ENCODE measurements around the gene MTG2. TPM values are rescaled to one million over a fixed set of nuclear protein-coding genes. Genes with fewer than 3 reads are reported as not detected.

The MTG2 gene
- total RNA-seq, 1 experiment from 2014 or later, result 27.9 TPM

DNA sequence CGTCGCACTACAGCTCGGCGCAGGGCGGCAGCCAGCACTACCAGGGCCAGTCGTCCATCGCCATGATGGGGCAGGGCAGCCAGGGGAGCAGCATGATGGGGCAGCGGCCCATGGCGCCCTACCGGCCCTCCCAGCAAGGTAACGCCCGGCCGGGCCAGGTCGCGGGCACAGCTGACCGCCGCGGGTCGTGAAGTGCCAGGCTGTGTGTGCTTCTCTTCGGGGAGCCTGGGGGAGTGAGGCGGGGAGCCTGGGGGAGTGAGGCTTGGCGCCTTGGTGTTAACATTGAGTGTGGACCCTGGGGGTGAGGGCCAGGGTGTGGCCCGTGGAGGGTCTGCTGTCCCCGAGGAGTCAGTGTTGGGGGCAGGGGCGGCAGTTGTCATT is 19.4 kb upstream of the MTG2 start:
- TF ChIP-seq NFYB (CRISPR knock-in tag; conservative IDR thresholded peaks at IDR 0.05; ENCODE audit: low read depth) (no peak), ZNF121 (CRISPR knock-in tag; IDR thresholded peaks at IDR 0.05) (no peak), ZNF138 (CRISPR knock-in tag; conservative IDR thresholded peaks at IDR 0.05) (no peak)
- TF ChIP-seq, protein P1, sequence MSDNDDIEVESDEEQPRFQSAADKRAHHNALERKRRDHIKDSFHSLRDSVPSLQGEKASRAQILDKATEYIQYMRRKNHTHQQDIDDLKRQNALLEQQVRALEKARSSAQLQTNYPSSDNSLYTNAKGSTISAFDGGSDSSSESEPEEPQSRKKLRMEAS (CRISPR knock-in tag; IDR thresholded peaks at IDR 0.05), result no peak
- TF ChIP-seq, protein P2, sequence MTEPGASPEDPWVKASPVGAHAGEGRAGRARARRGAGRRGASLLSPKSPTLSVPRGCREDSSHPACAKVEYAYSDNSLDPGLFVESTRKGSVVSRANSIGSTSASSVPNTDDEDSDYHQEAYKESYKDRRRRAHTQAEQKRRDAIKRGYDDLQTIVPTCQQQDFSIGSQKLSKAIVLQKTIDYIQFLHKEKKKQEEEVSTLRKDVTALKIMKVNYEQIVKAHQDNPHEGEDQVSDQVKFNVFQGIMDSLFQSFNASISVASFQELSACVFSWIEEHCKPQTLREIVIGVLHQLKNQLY (CRISPR knock-in tag; IDR thresholded peaks at IDR 0.05), result no peak
- TF ChIP-seq, protein P3, sequence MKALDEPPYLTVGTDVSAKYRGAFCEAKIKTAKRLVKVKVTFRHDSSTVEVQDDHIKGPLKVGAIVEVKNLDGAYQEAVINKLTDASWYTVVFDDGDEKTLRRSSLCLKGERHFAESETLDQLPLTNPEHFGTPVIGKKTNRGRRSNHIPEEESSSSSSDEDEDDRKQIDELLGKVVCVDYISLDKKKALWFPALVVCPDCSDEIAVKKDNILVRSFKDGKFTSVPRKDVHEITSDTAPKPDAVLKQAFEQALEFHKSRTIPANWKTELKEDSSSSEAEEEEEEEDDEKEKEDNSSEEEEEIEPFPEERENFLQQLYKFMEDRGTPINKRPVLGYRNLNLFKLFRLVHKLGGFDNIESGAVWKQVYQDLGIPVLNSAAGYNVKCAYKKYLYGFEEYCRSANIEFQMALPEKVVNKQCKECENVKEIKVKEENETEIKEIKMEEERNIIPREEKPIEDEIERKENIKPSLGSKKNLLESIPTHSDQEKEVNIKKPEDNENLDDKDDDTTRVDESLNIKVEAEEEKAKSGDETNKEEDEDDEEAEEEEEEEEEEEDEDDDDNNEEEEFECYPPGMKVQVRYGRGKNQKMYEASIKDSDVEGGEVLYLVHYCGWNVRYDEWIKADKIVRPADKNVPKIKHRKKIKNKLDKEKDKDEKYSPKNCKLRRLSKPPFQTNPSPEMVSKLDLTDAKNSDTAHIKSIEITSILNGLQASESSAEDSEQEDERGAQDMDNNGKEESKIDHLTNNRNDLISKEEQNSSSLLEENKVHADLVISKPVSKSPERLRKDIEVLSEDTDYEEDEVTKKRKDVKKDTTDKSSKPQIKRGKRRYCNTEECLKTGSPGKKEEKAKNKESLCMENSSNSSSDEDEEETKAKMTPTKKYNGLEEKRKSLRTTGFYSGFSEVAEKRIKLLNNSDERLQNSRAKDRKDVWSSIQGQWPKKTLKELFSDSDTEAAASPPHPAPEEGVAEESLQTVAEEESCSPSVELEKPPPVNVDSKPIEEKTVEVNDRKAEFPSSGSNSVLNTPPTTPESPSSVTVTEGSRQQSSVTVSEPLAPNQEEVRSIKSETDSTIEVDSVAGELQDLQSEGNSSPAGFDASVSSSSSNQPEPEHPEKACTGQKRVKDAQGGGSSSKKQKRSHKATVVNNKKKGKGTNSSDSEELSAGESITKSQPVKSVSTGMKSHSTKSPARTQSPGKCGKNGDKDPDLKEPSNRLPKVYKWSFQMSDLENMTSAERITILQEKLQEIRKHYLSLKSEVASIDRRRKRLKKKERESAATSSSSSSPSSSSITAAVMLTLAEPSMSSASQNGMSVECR (CRISPR knock-in tag; IDR thresholded peaks at IDR 0.05; ENCODE audit: borderline replicate concordance), result no peak
- H3K9me3 Mint-ChIP-seq, result no peaks in the 10 kb centered on the region
- H3K36me3 Mint-ChIP-seq, result peaks cover 33% of the 10 kb centered on the region
- no peak for DNase-seq (ENCODE audit: low spot score)
- CTCF ChIA-PET, result no interaction called here
- no peak overlapping the region for H3K27ac Mint-ChIP-seq
- no peaks in the 10 kb centered on the region for H3K4me1 Mint-ChIP-seq
- no peak overlapping the region for H3K4me3 Mint-ChIP-seq
- no peak for ATAC-seq
- POLR2A ChIA-PET, result no interaction called here
- H3K27me3 Mint-ChIP-seq (ENCODE audit: low read depth), result no peaks in the 10 kb centered on the region

DNA sequence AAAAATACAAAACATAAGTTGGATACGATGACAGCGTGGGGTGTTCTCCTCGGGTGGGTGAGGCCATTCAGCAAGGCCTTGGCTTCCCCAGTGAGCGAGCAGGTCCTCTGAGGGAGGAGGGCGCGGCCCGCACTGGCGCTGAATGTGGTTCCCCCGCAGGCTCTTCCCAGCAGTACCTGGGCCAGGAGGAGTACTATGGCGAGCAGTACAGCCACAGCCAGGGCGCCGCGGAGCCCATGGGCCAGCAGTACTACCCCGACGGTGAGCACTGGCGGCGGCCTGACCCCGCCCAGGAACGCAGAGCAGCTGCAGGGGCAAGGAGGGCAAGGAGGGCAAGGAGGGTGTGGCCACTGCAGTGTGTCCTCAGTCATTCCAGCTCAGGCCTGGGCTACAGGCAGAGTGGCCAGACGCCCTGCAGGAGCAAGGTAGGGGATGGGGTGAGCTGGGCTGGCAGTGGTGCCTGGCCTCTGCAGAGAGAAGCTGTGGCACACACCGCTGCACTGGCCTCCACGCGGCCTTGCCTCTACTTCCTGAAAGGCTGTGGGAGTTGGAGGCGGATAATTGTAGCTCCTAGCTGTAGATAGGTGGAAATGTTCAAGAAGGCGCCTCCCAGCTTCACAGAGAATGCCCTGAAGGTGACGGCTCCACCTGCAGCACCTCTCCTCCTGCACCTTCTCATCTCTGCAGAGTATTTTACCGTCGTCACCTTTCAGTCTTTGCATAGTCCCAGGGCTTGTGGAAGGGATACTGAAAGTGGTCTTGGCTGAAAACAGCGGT is 18.7 kb upstream of the MTG2 start:
- H3K9me3 Mint-ChIP-seq, result no peaks in the 10 kb centered on the region
- no peak overlapping the region for H3K4me3 Mint-ChIP-seq
- POLR2A ChIA-PET, result no interaction called here
- CTCF ChIA-PET, result interaction anchor here (1.1 kb wide), 1 partner anchor 8 kb away, joined by 3 read pairs; no protein-coding TSS in a partner anchor
- no peaks in the 10 kb centered on the region for H3K27me3 Mint-ChIP-seq (ENCODE audit: low read depth)
- H3K4me1 Mint-ChIP-seq, result no peaks in the 10 kb centered on the region
- TF ChIP-seq JUN (CRISPR knock-in tag; IDR thresholded peaks at IDR 0.05) (no peak), ELF4 (CRISPR knock-in tag; IDR thresholded peaks at IDR 0.05; ENCODE audit: low read depth) (no peak), MYBL2 (CRISPR knock-in tag; IDR thresholded peaks at IDR 0.05) (no peak), SOX15 (CRISPR knock-in tag; IDR thresholded peaks at IDR 0.05) (no peak), IRF2 (CRISPR knock-in tag; IDR thresholded peaks at IDR 0.05; ENCODE audit: borderline replicate concordance, low read depth) (no peak), ZNF396 (CRISPR knock-in tag; IDR thresholded peaks at IDR 0.05; ENCODE audit: borderline replicate concordance) (no peak), GABPB1 (CRISPR knock-in tag; IDR thresholded peaks at IDR 0.05) (no peak), HMGA2 (CRISPR knock-in tag; IDR thresholded peaks at IDR 0.05) (no peak), ATF1 (CRISPR knock-in tag; IDR thresholded peaks at IDR 0.05) (no peak)
- TF ChIP-seq, protein P4, sequence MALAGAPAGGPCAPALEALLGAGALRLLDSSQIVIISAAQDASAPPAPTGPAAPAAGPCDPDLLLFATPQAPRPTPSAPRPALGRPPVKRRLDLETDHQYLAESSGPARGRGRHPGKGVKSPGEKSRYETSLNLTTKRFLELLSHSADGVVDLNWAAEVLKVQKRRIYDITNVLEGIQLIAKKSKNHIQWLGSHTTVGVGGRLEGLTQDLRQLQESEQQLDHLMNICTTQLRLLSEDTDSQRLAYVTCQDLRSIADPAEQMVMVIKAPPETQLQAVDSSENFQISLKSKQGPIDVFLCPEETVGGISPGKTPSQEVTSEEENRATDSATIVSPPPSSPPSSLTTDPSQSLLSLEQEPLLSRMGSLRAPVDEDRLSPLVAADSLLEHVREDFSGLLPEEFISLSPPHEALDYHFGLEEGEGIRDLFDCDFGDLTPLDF (CRISPR knock-in tag; IDR thresholded peaks at IDR 0.05), result no peak
- TF ChIP-seq, protein P5, sequence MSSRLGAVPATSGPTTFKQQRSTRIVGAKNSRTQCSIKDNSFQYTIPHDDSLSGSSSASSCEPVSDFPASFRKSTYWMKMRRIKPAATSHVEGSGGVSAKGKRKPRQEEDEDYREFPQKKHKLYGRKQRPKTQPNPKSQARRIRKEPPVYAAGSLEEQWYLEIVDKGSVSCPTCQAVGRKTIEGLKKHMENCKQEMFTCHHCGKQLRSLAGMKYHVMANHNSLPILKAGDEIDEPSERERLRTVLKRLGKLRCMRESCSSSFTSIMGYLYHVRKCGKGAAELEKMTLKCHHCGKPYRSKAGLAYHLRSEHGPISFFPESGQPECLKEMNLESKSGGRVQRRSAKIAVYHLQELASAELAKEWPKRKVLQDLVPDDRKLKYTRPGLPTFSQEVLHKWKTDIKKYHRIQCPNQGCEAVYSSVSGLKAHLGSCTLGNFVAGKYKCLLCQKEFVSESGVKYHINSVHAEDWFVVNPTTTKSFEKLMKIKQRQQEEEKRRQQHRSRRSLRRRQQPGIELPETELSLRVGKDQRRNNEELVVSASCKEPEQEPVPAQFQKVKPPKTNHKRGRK (CRISPR knock-in tag; IDR thresholded peaks at IDR 0.05; ENCODE audit: borderline replicate concordance), result no peak
- H3K36me3 Mint-ChIP-seq, result peaks cover 35% of the 10 kb centered on the region
- ATAC-seq (no peak), DNase-seq (ENCODE audit: low spot score) (no peak)
- H3K27ac Mint-ChIP-seq, result no peak overlapping the region

Measured in WTC11 (cell line).